H9 (cell line): Measurements from ENCODE around the gene MCF2L. TPM values are rescaled to one million over a fixed set of nuclear protein-coding genes. Genes with fewer than 3 reads are reported as not detected.

Source experiments
- DNase-seq: peaks from one replicate; pipeline ENCODE4 v3.0.0-alpha.2; 2017
- H2AFZ ChIP-seq: one replicate; pipeline ENCODE4 v1.6.1; 2013; ENCODE audit warnings: mild to moderate bottlenecking, low read length, control low read depth, moderate library complexity
- H2AK5ac ChIP-seq: 2 replicates; pipeline ENCODE4 v1.6.1; 2013; ENCODE audit warnings: low read length, control low read depth, mixed read lengths; ENCODE audit not compliant: insufficient read length
- H2BK120ac ChIP-seq: one replicate; pipeline ENCODE4 v1.6.1; 2013; ENCODE audit warnings: low read depth, mild to moderate bottlenecking, low read length, control low read depth, inconsistent platforms; ENCODE audit not compliant: poor library complexity, severe bottlenecking
- H2BK12ac ChIP-seq: 2 replicates; pipeline ENCODE4 v1.6.1; 2013; ENCODE audit warnings: low read length, control low read depth, mixed read lengths, low read depth; ENCODE audit not compliant: insufficient read length
- H2BK15ac ChIP-seq: 2 replicates; pipeline ENCODE4 v1.6.1; 2013; ENCODE audit warnings: low read depth, low read length, control low read depth
- H2BK20ac ChIP-seq: one replicate; pipeline ENCODE4 v1.6.1; 2013; ENCODE audit warnings: low read depth, mild to moderate bottlenecking, low read length, control low read depth, inconsistent platforms; ENCODE audit not compliant: poor library complexity, severe bottlenecking
- H2BK5ac ChIP-seq: 2 replicates; pipeline ENCODE4 v1.6.1; 2013; ENCODE audit warnings: low read length, control low read depth, mixed read lengths; ENCODE audit not compliant: insufficient read length
- H3K14ac ChIP-seq: 2 replicates; pipeline ENCODE4 v1.6.1; 2013; ENCODE audit warnings: low read length, control low read depth; ENCODE audit not compliant: insufficient read depth
- H3K18ac ChIP-seq: 2 replicates; pipeline ENCODE4 v1.6.1; 2013; ENCODE audit warnings: low read depth, mild to moderate bottlenecking, mixed read lengths, low read length, control low read depth; ENCODE audit not compliant: insufficient read length
- H3K23ac ChIP-seq: 2 replicates; pipeline ENCODE4 v1.6.1; 2013; ENCODE audit warnings: low read length, control low read depth, mixed read lengths, low read depth; ENCODE audit not compliant: insufficient read length
- H3K23me2 ChIP-seq: 2 replicates; pipeline ENCODE4 v1.6.1; 2013; ENCODE audit warnings: low read depth, mild to moderate bottlenecking, mixed read lengths, low read length, control low read depth; ENCODE audit not compliant: insufficient read length, poor library complexity, severe bottlenecking
- H3K27ac ChIP-seq: 2 replicates; pipeline ENCODE4 v1.5.1; 2013; ENCODE audit warnings: low read length, control low read depth, mixed read lengths, low read depth; ENCODE audit not compliant: insufficient read length
- H3K27me3 ChIP-seq: 2 replicates; pipeline ENCODE4 v1.6.1; 2013; ENCODE audit warnings: low read length, control low read depth, inconsistent platforms; ENCODE audit not compliant: insufficient read depth
- H3K4ac ChIP-seq: 2 replicates; pipeline ENCODE4 v1.6.1; 2013; ENCODE audit warnings: low read depth, mild to moderate bottlenecking, control low read depth, inconsistent platforms, low read length, moderate library complexity
- H3K4me1 ChIP-seq: 2 replicates; pipeline ENCODE4 v1.6.1; 2013; ENCODE audit warnings: low read length, control low read depth, inconsistent platforms; ENCODE audit not compliant: insufficient read depth
- H3K4me2 ChIP-seq: 2 replicates; pipeline ENCODE4 v1.6.1; 2013; ENCODE audit warnings: low read length, control low read depth, mixed read lengths; ENCODE audit not compliant: insufficient read length, insufficient read depth
- H3K56ac ChIP-seq: 2 replicates; pipeline ENCODE4 v1.6.1; 2013; ENCODE audit warnings: low read depth, mild to moderate bottlenecking, mixed read lengths, low read length, control low read depth; ENCODE audit not compliant: insufficient read length
- H3K79me1 ChIP-seq: 2 replicates; pipeline ENCODE4 v1.6.1; 2013; ENCODE audit warnings: low read depth, mild to moderate bottlenecking, moderate library complexity, low read length, control low read depth, inconsistent platforms; ENCODE audit not compliant: insufficient read depth, poor library complexity, severe bottlenecking
- H3K79me2 ChIP-seq: 2 replicates; pipeline ENCODE4 v1.6.1; 2013; ENCODE audit warnings: low read length, control low read depth, inconsistent platforms; ENCODE audit not compliant: insufficient read depth
- H3K9ac ChIP-seq: 2 replicates; pipeline ENCODE4 v1.6.1; 2013; ENCODE audit warnings: low read length, control low read depth, mixed read lengths; ENCODE audit not compliant: insufficient read length; ENCODE audit errors: extremely low read depth
- H3K9me3 ChIP-seq: one replicate; pipeline ENCODE4 v1.6.1; 2013; ENCODE audit warnings: low read depth, low read length, inconsistent platforms; ENCODE audit not compliant: control insufficient read depth
- H3T11ph ChIP-seq: one replicate; pipeline ENCODE4 v1.6.1; 2013; ENCODE audit warnings: mild to moderate bottlenecking, low read length, control low read depth, inconsistent platforms
- H4K20me1 ChIP-seq: one replicate; pipeline ENCODE4 v1.6.1; 2013; ENCODE audit not compliant: control insufficient read depth, insufficient read length, insufficient read depth
- H4K5ac ChIP-seq: 2 replicates; pipeline ENCODE4 v1.6.1; 2013; ENCODE audit warnings: low read depth, mild to moderate bottlenecking, mixed read lengths, low read length, control low read depth; ENCODE audit not compliant: insufficient read length
- H4K8ac ChIP-seq: replicated peaks from 2 replicates; pipeline ENCODE4 v1.6.1; 2013; ENCODE audit warnings: low read length, control low read depth, mixed read lengths, low read depth; ENCODE audit not compliant: insufficient read length
- H4K91ac ChIP-seq: 2 replicates; pipeline ENCODE4 v1.6.1; 2013; ENCODE audit warnings: low read depth, mild to moderate bottlenecking, moderate library complexity, mixed read lengths, low read length, control low read depth; ENCODE audit not compliant: insufficient read length
- H3K27ac Mint-ChIP-seq, 3 experiments: 2 replicates in 2 of 3; 3 replicates in 1 of 3; pipeline ENCODE4 v1.8.0; 2020 to 2021; ENCODE audit warnings: mixed read lengths in 3 of 3, mild to moderate bottlenecking in 1 of 3, moderate library complexity in 1 of 3
- H3K27me3 Mint-ChIP-seq: 2 replicates; pipeline ENCODE4 v1.8.0; 2021; ENCODE audit warnings: low read depth, mild to moderate bottlenecking, moderate library complexity, mixed read lengths
- H3K36me3 Mint-ChIP-seq, 3 experiments: 2 replicates in 2 of 3; 3 replicates in 1 of 3; pipeline ENCODE4 v1.8.0; 2020 to 2021; ENCODE audit warnings: low read depth in 3 of 3, mixed read lengths in 3 of 3; ENCODE audit not compliant: insufficient read depth in 1 of 3
- H3K4me1 Mint-ChIP-seq, 2 experiments: 2 replicates each; pipeline ENCODE4 v1.8.0; 2020; ENCODE audit warnings: mixed read lengths in 2 of 2
- H3K4me3 Mint-ChIP-seq, 2 experiments: 2 replicates in 1 of 2; 3 replicates in 1 of 2; pipeline ENCODE4 v1.8.0; 2020 to 2021; ENCODE audit warnings: mild to moderate bottlenecking in 2 of 2, mixed read lengths in 2 of 2, moderate library complexity in 1 of 2
- H3K9me3 Mint-ChIP-seq, 2 experiments: 2 replicates in 1 of 2; 3 replicates in 1 of 2; pipeline ENCODE4 v1.8.0; 2020; ENCODE audit warnings: mild to moderate bottlenecking in 2 of 2, mixed read lengths in 2 of 2, moderate library complexity in 1 of 2
- CTCF ChIP-seq: fragments of 200-600 bp; sonication (generic); conservative IDR thresholded peaks from 3 replicates; pipeline ENCODE4 v1.8.0; 2021; ENCODE audit warnings: antibody characterized with exemption, mild to moderate bottlenecking
- WGBS: extraction: QIAGEN DNeasy Blood & Tissue Kit; methylation state at CpG from one replicate; pipeline ENCODE4 v1.1.7; 2013; ENCODE audit warnings: missing lambda C conversion rate, low lambda C conversion rate, mixed read lengths; ENCODE audit not compliant: insufficient read length; ENCODE audit errors: extremely low coverage; 5-methylcytosine and 5-hydroxymethylcytosine counted together
- total RNA-seq: library from RNA; stranded (reverse); gene quantifications from 2 replicates; pipeline ENCODE4 v1.2.1, GENCODE V29; 2021

Gene MCF2L
- total RNA-seq, 1 experiment from 2014 or later, result 18.5 TPM

- Mint-ChIP-seq H3K36me3 (peaks cover 7 to 11% (median 10%) of the 10 kb centered on the region in 3 experiments), H3K27ac (peak overlapping the region in 1 of 3 experiments; percentile 25; a peak in 2 of 7 replicates)
- H2AFZ ChIP-seq, result no peak overlapping the region
Measured at GRCh38 chr13:112992931-112993680, 24.1 kb downstream of the MCF2L start.

More at GRCh38 chr13:112992931-112993680, 24.1 kb downstream of the MCF2L start:
- Histone ChIP-seq H3K23me2 (no peaks in the 10 kb centered on the region), H3K27ac (no peak overlapping the region), H4K8ac (no peak overlapping the region), H4K5ac (no peak overlapping the region), H3K27me3 (no peaks in the 10 kb centered on the region), H2BK120ac (no peak overlapping the region), H3K79me2 (no peaks in the 10 kb centered on the region), H2AK5ac (no peak overlapping the region), H2BK12ac (no peak overlapping the region), H3K4ac (no peak overlapping the region), H3K4me1 (no peaks in the 10 kb centered on the region; the same call in 1 of the 2 replicates), H3T11ph (no peak overlapping the region), H3K18ac (no peak overlapping the region), H3K14ac (no peak overlapping the region), H4K20me1 (peaks cover 5% of the 10 kb centered on the region), H2BK5ac (no peak overlapping the region), H3K23ac (no peak overlapping the region), H3K9ac (no peak overlapping the region), H3K56ac (no peak overlapping the region), H3K4me2 (no peak overlapping the region), H4K91ac (no peak overlapping the region), H2BK15ac (no peak overlapping the region), H3K79me1 (no peaks in the 10 kb centered on the region), H2BK20ac (no peak overlapping the region), H3K9me3 (no peaks in the 10 kb centered on the region)
- no peak for TF ChIP-seq CTCF
- no CpG with 5 or more reads among the region's 31 CpGs for WGBS
- Mint-ChIP-seq H3K9me3 (peaks cover 7 to 10% of the 10 kb centered on the region in 2 experiments), H3K27me3 (peaks cover 7% of the 10 kb centered on the region), H3K4me1 (peaks cover 7 to 15% of the 10 kb centered on the region in 2 experiments), H3K4me3 (no peak overlapping the region)
- DNase-seq, result no peak
